ENCODE results near the gene GOLGA3.
A peak's percentile ranks its signal among the peaks of the same experiment; 100 is the strongest.
"Not testable (repeated sequence)": the region's sequence is repeated elsewhere in the genome, so short reads cannot be mapped to it uniquely, and the experiment has no call there.

GOLGA3 gene, protein sequence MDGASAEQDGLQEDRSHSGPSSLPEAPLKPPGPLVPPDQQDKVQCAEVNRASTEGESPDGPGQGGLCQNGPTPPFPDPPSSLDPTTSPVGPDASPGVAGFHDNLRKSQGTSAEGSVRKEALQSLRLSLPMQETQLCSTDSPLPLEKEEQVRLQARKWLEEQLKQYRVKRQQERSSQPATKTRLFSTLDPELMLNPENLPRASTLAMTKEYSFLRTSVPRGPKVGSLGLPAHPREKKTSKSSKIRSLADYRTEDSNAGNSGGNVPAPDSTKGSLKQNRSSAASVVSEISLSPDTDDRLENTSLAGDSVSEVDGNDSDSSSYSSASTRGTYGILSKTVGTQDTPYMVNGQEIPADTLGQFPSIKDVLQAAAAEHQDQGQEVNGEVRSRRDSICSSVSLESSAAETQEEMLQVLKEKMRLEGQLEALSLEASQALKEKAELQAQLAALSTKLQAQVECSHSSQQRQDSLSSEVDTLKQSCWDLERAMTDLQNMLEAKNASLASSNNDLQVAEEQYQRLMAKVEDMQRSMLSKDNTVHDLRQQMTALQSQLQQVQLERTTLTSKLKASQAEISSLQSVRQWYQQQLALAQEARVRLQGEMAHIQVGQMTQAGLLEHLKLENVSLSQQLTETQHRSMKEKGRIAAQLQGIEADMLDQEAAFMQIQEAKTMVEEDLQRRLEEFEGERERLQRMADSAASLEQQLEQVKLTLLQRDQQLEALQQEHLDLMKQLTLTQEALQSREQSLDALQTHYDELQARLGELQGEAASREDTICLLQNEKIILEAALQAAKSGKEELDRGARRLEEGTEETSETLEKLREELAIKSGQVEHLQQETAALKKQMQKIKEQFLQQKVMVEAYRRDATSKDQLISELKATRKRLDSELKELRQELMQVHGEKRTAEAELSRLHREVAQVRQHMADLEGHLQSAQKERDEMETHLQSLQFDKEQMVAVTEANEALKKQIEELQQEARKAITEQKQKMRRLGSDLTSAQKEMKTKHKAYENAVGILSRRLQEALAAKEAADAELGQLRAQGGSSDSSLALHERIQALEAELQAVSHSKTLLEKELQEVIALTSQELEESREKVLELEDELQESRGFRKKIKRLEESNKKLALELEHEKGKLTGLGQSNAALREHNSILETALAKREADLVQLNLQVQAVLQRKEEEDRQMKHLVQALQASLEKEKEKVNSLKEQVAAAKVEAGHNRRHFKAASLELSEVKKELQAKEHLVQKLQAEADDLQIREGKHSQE (N-terminal part only)

DNA sequence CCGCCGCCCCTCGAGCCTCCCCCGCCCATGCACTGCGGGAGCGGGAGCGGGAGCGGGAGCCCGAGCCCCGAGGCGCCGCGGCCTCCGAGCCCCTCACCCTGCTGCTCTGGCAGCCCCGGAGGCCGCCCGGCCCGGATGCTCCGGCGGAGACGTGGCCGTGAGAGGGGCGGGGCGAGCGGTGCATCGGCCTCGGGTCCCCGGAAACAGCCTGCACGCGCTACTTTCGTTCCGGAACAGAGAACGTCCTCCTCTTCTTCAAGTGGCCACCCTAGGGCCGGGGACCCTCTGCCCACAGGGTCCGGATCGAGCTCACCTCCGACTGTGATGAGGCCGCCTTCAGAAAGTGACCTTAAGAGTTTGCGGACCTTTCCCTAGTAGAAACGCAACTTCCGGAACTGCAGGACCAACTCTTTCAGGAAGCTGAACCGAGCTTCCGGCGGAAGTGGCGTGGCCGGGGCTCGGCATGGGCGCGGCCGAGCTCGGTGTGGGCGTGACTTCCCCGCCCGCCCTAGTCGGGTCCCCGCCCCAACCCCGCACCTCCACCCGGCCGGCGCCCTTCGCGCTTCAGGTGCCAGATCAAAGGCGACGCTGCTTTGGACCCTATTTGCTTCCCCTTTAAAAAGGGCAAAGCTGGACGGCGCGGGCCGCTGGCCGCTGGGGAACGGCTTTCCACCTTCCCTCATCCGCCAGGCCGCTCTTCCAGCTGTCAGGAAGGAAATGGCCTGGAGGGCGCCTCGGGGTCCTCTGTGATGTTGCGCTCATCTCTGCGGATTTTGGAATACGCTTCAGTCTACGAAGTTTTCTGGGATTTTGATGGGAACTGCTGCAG, at the start of gene GOLGA3:
Gene GOLGA3 (minus strand): TSS at position 164 of the 829 bp plus-strand sequence. CDS start 6,741 bp downstream, outside the sequence.
- TF ChIP-seq, protein P1, sequence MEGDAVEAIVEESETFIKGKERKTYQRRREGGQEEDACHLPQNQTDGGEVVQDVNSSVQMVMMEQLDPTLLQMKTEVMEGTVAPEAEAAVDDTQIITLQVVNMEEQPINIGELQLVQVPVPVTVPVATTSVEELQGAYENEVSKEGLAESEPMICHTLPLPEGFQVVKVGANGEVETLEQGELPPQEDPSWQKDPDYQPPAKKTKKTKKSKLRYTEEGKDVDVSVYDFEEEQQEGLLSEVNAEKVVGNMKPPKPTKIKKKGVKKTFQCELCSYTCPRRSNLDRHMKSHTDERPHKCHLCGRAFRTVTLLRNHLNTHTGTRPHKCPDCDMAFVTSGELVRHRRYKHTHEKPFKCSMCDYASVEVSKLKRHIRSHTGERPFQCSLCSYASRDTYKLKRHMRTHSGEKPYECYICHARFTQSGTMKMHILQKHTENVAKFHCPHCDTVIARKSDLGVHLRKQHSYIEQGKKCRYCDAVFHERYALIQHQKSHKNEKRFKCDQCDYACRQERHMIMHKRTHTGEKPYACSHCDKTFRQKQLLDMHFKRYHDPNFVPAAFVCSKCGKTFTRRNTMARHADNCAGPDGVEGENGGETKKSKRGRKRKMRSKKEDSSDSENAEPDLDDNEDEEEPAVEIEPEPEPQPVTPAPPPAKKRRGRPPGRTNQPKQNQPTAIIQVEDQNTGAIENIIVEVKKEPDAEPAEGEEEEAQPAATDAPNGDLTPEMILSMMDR (IDR thresholded peaks at IDR 0.05; ENCODE audit: extremely low read depth, insufficient read depth, missing control alignments) = no peak
- peak; percentile 99 for DNase-seq (ENCODE audit: low spot score)
- in situ Hi-C loops (cut with MboI; ENCODE audit: low pct_unique_long_range_greater_than_20kb, low sequenced_read_pairs, unreplicated experiment) = no loop called here

DNA sequence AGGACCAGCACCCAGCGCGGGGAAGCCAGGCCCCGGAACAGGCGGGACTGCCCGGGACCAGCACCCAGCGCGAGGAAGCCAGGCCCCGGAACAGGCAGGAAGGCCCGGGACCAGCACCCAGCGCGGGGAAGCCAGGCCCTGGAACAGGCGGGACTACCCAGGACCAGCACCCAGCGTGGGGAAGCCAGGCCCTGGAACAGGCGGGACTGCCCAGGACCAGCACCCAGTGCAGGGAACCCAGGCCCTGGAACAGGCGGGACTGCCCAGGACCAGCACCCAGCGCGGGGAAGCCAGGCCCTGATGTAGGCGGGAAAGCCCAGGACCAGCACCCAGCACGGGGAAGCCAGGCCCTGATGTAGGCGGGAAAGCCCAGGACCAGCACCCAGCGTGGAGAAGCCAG, 46.0 kb upstream of the GOLGA3 start:
- DNase-seq (ENCODE audit: low spot score); in situ Hi-C loops (cut with MboI; ENCODE audit: low pct_unique_long_range_greater_than_20kb, low sequenced_read_pairs, unreplicated experiment): not testable (repeated sequence)

- TF ChIP-seq, protein P1 (IDR thresholded peaks at IDR 0.05; ENCODE audit: extremely low read depth, insufficient read depth, missing control alignments) = no peak
- in situ Hi-C loops (cut with MboI; ENCODE audit: low pct_unique_long_range_greater_than_20kb, low sequenced_read_pairs, unreplicated experiment) = no loop called here
- no peak for DNase-seq (ENCODE audit: low spot score)
These were observed 45.5 kb upstream of the GOLGA3 start for GRCh38 chr12:132874175-132874574.

GRCh38 chr12:132873724-132874123, 45.1 kb upstream of the GOLGA3 start:
- TF ChIP-seq, protein P1 (IDR thresholded peaks at IDR 0.05; ENCODE audit: extremely low read depth, insufficient read depth, missing control alignments) = no peak
- DNase-seq (ENCODE audit: low spot score) = no peak
- in situ Hi-C loops (cut with MboI; ENCODE audit: low pct_unique_long_range_greater_than_20kb, low sequenced_read_pairs, unreplicated experiment) = no loop called here

- TF ChIP-seq, protein P1 (IDR thresholded peaks at IDR 0.05; ENCODE audit: extremely low read depth, insufficient read depth, missing control alignments) = no peak
- DNase-seq (ENCODE audit: low spot score) = no peak
- in situ Hi-C loops (cut with MboI; ENCODE audit: low pct_unique_long_range_greater_than_20kb, low sequenced_read_pairs, unreplicated experiment) = no loop called here
These were observed 44.3 kb upstream of the GOLGA3 start for GRCh38 chr12:132872975-132873421.

GRCh38 chr12:132872073-132872855, 43.6 kb upstream of the GOLGA3 start:
- TF ChIP-seq, protein P1 (IDR thresholded peaks at IDR 0.05; ENCODE audit: extremely low read depth, insufficient read depth, missing control alignments) = no peak
- in situ Hi-C loops (cut with MboI; ENCODE audit: low pct_unique_long_range_greater_than_20kb, low sequenced_read_pairs, unreplicated experiment) = no loop called here
- DNase-seq (ENCODE audit: low spot score) = no peak
